SHP77 (cell line): ENCODE data around the gene MDM2.

Source experiments
- DNase-seq, 2 experiments: peaks; one replicate each; lab custom pipeline; 2025; lab: John Stamatoyannopoulos, UW

MDM2 gene

DNA sequence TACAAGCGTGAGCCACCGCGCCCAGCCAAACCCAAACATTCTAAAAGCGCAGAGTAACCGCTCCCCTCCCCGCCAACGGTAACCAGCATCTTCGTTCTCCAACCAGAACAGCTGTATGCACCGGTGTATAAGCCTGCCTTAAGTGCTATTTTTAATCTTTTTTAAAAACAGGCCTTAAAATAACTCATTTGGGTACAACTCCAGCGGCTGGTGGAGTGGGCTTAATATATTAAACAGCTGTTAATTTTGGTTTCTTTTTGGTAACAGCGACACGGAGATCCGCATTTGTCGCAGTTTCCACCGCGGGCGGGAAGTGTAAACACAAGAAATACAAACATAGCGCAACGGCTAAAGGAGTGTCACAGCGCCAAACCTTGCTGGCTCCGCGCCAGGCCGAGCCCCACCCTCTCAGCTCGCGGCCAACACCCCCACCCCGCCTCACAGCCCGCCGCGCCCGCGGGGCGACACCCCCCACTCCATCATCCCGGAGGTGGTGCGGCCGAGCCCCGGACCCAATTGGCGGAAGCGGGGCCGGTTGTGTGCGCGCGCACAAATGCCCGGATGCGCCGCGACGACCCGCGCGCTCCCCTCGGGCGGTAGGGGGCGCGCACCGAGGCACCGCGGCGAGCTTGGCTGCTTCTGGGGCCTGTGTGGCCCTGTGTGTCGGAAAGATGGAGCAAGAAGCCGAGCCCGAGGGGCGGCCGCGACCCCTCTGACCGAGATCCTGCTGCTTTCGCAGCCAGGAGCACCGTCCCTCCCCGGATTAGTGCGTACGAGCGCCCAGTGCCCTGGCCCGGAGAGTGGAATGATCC lies at the start of gene MDM2:
MDM2 (plus strand) TSS at position 602 of the 812 bp plus-strand sequence. CDS start 301 bp downstream, outside the sequence.
- peak; percentile 89 to 93 for DNase-seq

DNA sequence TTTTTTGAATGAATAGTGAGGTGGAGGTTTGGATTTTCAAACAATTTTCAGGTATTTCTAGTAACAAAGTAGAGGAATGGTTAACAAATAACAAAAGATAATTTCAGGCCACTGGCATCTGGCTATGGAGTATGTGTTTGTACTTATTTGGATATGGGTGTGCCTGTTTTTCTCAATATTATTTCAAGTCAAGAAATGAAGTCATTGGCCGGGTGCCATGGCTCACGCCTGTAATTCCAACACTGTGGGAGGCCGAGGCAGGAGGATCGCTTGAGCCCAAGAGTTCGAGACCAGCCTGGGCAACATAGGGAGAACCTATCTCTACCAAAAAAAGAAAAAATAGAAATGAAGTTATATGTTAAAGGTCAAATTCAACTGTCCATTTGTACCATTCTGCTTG lies 48.1 kb upstream of the MDM2 start:
- DNase-seq, result no peak

DNA sequence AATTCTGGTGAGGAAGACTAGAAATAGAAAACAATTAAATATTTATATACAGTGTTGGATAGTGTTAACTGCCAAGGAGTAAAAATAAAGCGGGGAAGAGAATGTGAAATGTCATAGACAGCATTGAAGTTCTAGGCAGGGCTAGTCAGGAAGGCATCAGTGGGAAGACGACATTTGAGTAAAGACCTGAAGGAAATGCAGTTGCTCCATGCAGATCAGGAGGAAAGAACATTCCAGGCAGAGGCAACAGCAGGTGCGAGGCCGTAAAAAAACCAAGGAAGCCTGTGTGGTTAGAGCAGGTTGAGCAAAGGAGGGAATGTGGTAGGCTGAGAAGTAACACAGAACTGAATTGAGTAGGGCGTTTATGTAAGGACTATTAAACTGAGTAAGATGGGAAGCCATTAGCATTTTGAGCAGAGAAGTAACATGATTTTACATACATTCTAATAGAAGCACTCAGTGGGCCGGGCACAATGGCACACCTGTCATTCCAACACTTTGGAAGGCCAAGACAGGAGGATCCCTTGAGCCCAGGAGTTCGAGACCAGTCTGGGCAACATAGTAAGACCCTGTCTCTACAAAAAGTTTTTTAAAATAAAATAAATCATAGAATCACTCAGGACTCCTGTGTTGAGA lies 47.1 kb upstream of the MDM2 start:
- DNase-seq, result no peak

DNA sequence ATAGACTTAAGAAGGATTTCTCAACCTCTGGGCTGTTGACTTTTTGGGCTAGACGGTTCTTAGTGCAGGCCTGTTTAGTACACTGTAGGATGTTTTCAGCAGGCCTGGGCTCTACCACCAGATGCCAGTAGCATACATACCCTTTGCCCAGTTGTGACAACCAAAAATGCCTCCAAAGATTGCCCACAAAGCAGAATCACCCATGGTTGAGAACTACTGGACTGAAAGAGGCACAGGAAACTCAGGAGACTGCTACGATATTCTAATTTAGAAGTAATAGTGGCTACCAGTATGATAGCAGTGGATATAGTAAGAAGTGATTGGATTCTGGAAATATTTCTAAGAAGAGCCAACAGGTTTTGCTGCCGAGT lies 46.5 kb upstream of the MDM2 start:
- no peak for DNase-seq

DNA sequence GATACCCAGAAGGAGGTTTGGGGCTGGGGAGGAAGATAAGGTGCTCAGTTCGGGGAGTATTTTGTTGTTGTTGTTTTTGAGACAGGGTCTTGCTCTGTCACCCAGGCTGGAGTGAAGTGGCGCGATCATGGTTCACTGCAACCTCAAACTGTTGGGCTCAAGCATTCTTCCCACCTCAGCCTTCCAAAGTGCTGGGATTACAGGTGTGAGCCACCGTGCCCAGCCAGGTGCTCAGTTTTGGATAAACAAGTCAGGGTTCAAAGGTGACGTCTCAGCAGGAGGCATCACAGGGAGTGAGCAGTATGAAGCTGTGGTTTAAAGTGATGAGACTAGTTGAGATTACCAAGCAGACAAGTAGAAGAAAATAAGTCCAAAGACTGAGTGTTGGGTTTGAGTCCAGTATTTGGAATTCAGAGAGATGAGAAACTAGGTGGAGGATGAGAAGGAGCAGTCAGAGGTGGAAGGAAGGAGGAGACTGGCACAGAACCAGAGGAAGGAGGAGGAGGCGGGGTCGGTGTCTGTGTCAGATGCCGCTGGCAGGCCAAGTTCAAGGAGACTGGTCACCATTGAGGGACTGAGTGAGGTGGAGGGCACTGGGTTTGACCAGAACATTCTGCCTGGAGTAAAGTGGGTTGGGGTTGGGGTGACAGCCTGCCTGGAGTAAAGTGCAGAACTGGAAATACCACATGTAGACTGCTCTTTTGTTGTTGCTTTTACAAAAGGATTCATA lies 45.9 kb upstream of the MDM2 start:
- no peak for DNase-seq

DNA sequence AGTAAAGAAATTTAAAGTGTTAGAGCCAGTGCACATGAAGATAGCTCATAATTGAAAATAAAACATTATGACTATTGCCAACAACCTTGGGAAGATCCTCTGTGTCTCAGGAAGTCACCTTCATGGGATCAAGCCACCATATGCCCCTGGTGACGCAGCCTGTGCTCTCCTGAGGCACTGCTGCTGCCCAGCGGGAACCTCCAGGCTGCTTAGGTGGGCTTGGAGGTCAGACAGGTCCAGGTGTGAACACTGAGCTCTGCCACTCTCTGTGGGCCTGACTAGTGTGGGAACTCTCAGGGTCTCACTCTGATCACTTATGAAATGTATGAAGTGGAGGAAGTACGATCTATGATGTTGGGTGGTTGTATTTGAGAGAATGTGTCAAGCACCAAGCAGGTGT lies 45.3 kb upstream of the MDM2 start:
- DNase-seq, result no peak

DNA sequence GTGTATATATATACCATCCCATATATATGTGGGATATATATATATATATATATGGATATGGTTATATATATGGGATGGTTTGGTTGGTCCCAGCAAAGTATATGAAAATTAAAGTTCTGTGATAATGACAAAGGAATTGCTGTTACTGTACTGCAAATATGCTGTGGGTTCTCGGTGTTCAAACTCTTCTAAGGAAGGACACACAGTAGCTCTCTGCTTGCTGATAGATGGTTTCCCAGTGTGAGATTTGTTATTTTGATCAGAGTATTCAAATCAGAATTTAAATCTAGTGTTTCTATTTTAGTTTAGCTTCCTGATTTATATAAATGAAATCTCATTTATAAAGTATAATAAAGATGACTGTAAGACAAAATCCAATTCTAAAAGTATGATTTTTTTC lies 42.3 kb upstream of the MDM2 start:
- DNase-seq, result no peak

DNA sequence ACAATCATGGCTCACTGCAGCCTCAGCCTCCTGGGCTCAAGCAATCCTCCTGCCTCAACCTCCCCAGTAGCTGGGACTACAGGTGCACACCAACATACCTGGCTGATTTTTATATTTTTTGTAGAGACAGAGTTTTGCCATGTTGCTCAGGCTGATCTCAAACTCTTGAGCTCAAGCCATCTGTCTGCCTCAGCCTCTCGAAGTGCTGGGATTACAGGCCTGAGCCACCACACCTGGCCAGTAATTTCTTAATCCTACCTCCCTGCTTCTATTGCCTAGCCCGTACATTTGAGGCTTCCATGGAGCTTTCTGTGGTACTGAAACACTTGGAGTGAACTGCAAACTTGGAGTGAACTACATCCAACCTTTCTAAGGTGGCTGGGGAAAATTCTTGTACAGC lies 41.3 kb upstream of the MDM2 start:
- no peak for DNase-seq

DNA sequence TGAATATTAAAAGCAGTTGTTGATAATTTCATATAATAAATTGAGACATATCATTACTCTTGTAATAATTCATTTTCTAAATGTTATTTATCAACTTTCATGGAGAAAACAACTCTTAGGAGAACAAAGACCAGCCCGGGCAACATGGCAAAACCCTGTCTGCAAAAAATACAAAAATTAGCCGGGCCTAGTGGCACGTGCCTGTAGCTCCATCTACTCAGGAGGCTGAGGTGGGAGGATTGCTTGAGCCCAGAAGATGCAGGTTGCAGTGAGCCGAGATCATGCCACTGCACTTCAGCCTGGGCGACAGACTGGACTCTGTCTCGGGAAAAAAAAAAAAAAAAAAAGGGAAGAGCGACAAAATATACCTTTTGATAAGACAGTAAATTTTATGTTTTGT lies 40.8 kb upstream of the MDM2 start:
- no peak for DNase-seq

DNA sequence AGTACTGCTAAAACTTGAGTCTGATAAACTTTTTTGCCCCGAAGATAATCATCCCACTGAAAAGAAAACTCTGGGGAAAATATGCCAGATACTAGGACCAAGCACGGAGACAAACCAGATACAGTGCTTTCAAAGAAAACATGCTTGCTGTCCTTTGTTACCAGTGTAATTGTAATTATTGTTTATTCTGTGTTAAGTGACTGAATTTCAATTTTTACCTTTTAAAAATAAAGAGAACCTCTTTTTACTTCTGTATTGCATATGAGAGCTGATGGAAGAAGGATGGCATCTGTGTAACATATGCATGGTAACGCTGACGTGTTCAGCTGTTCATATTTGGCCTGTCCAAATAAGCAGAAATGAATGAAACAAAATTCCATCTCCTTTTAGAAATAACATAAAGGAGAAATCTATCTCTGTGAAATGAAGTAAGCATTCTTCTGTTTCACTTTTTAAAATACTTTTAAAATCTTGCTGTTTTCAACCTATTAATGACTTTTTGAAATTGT lies 39.5 kb upstream of the MDM2 start:
- no peak for DNase-seq

DNA sequence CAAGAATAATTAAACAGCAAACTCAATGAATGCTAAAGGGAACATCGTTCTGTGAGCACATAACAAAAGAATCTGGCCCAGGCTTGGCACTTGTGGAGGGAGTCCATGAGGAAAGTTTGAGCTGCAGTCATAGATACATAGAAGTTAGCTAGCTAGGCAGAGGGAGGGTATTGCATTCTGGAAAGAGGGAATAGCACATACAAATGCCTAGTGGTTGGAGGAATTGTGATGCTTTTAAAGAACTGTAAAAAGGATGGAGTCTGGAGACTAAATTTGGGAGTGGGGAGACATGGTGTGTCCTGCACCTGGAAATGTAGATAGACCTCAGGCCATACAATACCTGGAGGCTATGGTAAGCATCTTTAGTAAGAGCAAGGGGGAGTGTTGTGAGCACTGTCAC lies 38.0 kb upstream of the MDM2 start:
- DNase-seq, result no peak

DNA sequence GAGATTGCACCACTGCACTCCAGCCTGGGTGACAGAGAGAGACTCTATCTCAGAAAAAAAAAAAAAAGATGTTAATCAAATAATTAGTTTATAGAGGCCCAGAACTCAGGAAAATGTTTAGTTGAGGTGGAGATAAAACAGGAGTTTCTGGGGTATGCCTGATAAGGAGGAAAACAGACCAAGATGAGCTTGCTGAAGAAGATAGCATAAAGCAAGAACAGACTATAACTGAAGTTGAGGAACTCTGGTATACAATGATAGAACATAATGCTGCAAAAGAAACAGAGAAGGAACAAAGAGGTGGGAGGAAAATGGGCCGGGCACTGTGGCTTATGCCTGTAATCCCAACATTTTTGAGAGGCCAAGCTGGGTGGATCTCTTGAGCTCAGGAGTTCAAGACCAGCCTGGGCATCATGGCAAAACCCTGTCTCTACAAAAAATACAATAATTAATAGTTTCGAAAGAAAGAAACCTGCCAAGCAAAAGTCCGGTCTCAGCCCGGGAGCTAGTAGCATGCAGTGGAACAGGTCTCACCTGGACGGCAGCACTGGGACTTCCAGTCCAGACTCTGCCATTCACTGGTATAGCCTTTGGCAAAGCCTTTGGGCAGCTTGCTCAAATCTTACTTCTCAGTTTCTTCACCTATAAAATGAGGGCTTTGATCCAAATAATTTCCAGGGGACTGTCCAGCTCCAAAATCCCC lies 36.6 kb upstream of the MDM2 start:
- no peak for DNase-seq

DNA sequence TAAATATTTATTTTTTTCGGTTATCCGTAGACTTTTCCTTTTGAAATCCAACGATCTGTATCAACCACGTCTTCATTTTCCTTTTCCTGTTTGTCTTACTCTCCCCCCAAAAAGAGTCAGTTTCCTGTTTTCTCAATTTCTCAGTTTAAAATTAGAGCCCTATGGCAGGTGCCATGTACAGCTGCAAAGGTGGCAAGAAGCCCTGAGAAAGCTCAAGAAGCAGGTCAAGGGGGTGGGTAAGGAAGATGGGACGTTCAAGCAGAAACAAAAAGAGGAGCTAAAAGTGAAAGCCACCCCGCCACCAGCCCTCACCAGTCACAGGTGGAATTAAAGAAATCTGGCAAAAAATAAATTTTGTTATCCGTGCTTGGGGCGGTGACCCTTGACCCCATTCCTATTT lies 35.3 kb upstream of the MDM2 start:
- DNase-seq, result no peak

DNA sequence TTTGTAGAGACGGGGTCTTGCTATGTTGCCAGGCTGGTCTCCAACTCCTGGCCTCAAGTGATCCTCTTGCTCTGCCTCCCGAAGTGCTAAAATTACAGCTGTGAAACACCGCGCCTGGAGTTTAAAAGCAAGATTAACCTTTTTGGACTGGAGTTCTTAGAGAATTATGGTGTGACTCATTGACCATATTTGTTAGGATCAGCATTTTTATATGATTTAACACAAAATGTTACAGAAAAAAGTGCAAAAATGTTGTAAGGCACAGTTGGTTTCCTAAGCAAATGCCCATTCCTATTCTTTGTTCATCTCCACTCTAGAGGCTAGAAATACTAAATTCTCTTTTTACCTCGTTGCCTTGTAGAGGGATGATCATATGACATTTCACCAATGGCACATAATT lies 34.4 kb upstream of the MDM2 start:
- DNase-seq, result no peak

DNA sequence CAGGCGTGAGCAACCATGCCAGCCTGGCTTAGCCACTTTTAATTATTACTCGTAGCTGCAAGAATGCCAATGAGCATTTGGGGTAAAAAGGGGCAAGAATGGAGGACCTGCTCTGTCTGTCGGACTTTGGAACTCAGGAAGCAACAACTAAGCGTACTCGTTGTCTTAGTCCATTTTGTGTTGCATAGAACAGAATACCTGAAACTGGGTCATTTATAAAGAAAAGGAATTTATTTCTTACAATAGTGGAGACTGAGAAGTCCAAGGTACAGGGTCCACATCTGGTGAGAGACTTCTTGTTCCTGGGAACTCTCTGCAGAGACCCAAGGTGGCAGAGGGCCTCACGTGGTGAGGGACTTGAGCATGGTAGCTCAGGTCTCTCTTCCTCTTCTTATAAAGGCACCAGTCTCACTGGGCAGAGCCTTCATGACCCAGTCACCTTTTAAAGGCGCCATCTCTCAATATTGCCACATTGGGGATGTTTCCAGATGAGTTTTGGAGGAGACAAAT lies 32.8 kb upstream of the MDM2 start:
- DNase-seq, result no peak

DNA sequence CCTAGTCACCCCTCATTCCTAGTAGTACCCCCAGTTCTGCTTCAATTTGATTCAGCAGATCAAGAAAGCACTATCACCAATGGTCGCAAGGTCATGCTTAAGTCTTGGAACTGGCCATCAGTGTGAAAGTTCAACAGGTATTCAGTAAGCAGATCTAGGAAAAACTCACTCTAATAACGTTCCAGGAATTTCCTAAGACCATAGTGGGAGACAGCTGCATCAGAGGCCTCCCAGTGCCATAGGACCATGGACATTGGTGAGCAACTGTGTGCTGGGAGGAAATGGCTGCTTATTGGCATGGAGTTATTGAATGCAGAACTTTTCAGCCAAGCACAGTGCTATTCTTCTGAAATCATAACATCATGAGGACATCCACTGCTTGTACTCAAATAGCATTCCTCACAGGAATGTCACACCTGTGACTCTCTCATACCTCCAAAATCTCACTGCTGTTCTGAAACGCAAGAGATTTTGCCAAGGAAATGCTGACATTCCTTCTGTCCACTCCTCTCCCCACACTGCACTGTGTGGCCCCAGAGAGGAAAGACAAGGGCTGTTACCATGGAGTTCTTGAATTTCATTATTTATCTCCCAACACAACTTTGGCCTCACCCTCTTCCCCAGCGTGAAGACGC lies 30.9 kb upstream of the MDM2 start:
- DNase-seq, result no peak

DNA sequence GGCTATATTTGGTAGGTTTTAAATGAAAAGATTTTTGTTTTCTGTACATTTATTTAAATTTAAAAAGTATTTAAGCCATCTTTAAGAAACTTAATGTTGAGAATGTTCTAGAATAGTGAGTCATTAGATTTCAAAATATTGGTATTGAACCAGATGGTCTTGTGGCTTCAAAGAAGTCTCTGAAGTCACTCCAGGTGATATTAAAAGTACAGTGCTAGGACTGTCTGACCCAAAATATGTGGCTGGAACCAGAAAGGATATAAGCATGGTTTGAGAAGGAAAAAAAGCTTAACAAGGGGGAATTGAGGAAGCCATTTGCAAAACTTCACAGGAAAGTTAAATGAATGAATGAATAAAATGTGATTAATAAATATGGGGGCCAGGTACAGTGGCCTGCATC lies 28.7 kb upstream of the MDM2 start:
- DNase-seq, result no peak

DNA sequence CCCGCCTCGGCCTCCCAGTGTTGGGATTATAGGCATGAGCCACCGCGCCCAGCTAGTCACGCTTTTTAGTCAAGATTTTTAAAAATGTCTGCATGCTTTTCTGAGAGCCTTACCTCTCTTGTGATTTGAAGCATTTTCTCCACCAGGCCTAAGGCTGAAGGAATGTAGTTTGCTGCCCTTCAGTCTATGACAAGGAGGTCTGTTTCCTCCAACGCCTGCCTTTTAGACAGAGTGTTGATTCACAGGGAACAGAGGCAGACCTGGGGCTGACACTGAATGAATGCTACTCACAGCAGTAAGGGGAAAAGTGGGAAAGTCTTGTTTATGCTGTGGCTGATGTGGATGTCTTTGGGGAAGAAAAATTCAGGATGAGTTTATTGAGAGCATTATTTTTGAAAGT lies 27.2 kb upstream of the MDM2 start:
- no peak for DNase-seq

DNA sequence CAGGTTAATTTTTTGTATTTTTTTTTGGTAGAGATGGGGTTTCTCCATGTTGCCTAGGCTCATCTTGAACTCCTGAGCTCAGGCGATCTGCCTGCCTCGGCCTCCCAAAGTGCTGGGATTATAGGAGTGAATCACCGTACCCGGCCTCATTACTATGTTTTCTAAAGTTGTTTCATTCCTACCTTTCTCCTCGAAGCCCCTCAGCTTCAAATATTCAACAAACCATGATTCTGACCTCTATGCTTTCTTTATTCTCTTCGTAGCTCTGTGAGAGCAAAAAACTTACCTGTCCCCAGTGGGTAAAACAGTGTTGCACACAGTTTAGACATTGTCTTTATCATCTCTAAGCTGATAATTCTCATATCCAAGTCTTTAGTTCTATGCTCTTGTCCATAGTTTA lies 26.2 kb upstream of the MDM2 start:
- no peak for DNase-seq

DNA sequence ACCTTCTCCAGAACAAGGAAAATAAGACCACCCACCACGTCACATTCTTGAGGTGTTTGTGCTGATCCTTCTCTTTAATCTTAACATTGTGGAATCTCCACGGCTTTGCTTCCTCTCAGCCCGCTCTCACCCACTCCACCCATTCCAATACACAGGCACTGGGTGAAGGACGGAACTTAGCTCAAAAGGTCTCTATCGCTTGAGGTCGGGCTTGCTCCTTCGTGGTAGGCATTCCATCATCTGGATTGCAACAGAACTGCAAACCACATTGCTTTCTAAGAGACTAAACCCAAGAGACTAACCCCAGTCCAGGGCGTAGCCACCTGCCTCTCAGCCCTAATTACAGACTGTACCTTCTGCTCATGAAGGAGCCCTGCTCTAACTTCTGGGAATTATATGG lies 24.0 kb upstream of the MDM2 start:
- DNase-seq, result no peak

DNA sequence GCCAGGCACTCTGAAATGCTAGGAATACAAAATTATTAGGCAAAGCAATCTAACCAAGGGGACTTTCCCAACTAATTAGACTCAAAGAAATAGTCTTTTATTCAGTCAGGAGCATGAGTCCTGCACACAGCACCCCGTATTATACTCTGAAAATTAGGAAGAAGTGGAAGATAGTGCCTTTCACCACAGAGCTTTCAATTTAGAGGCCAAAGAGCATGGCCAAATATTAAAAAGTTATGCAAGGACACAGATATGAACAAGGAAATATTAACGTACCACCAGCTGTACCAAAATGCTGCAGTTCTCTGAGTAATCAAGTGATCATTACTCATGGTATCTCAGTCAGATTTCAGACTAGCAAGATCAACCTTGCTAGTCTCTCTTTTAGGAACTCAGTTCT lies 22.6 kb upstream of the MDM2 start:
- DNase-seq, result no peak

DNA sequence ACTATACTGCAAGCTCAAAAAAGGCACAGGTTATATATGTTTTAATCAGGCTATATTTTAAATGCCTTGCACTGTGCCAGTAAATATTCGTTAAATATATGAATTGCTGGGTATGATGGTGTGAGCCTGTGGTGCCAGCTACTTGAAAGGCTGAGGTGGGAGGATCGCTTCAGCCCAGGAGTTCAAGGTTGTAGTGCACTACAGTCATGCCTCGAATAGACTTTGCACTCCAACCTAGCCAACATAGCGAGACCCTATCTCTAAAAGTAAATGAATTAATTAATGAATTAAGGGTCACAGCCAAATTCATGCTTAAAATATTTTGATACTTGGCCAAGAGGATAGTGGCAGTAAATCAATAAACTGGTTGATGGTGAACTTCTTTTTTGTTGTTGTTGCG lies 22.2 kb upstream of the MDM2 start:
- DNase-seq, result no peak
